ENCODE measurements around the gene NTN1. TPM values are rescaled to one million over a fixed set of nuclear protein-coding genes. Genes with fewer than 3 reads are reported as not detected.

Gene NTN1
- total and polyA plus RNA-seq, 11 donors = 9.3 to 25.8 (median 17.3) TPM

GRCh38 chr17:9205520-9206409, 184.5 kb downstream of the NTN1 start:
- Histone ChIP-seq H3K9me3 (no peaks in the 10 kb centered on the region), H3K4me3 (no peak overlapping the region), H3K4me1 (peaks cover 0 to 12% (median 0%) of the 10 kb centered on the region in 12 donors), H3K27me3 (no peaks in the 10 kb centered on the region), H3K27ac (no peak overlapping the region), H3K36me3 (no peaks in the 10 kb centered on the region)
- 77 to 90% (median 85%) methylated on average over 14 of the region's 14 CpGs for WGBS, 4 donors
- intact Hi-C loops (cut with DNase I) = no loop called here
- TF ChIP-seq CTCF (IDR thresholded peaks at IDR 0.05) = no peak
- no peak for TF ChIP-seq POLR2A (IDR thresholded peaks at IDR 0.05)
- DNase-seq (no peak), ATAC-seq (no peak)

DNA sequence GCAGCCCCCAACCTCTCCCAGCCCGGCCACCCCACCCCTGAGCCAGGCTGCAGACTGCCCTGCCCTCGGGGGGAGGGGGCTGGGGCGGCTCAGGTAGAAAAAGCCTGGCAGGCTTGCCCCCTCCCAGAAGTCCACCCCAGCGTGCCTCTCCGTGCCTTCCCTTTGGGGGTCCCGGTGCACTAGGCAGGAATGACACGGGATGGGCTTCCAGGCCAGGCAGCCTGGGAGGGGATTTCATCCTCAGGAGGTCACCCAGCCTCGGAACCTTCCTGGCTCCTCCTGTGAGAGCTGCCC, 185.0 kb downstream of the NTN1 start:
- DNase-seq (peak in 1 of 5 donors; percentile 20), ATAC-seq (no peak)
- WGBS, 4 donors = 62 to 64% (median 63%) methylated on average over 6 to 8 of the region's 8 CpGs
- Histone ChIP-seq H3K4me1 (peaks cover 0 to 12% (median 0%) of the 10 kb centered on the region in 12 donors), H3K36me3 (no peaks in the 10 kb centered on the region), H3K9me3 (no peaks in the 10 kb centered on the region), H3K27ac (peak overlapping the region in 1 of 12 donors; percentile 17), H3K27me3 (no peaks in the 10 kb centered on the region), H3K4me3 (peak overlapping the region in 1 of 12 donors; percentile 17)
- intact Hi-C loops (cut with DNase I) = no loop called here
- TF ChIP-seq CTCF (IDR thresholded peaks at IDR 0.05) = no peak
- TF ChIP-seq POLR2A (IDR thresholded peaks at IDR 0.05) = no peak

GRCh38 chr17:9206741-9207332, 185.5 kb downstream of the NTN1 start:
- peak overlapping the region in 1 of 12 donors; percentile 17 for H3K27ac ChIP-seq
- peaks cover 0 to 12% (median 0%) of the 10 kb centered on the region in 12 donors for H3K4me1 ChIP-seq
- TF ChIP-seq CTCF (IDR thresholded peaks at IDR 0.05) (no peak), POLR2A (IDR thresholded peaks at IDR 0.05) (no peak)
- WGBS, 4 donors = 73 to 79% (median 76%) methylated on average over 14 of the region's 14 CpGs
- peak in 1 of 5 donors; percentile 15 for DNase-seq
- no peaks in the 10 kb centered on the region for H3K36me3 ChIP-seq
- intact Hi-C loops (cut with DNase I) = no loop called here
- no peaks in the 10 kb centered on the region for H3K27me3 ChIP-seq
- ATAC-seq = no peak
- peak overlapping the region in 1 of 12 donors; percentile 17 for H3K4me3 ChIP-seq
- no peaks in the 10 kb centered on the region for H3K9me3 ChIP-seq

- intact Hi-C loops (cut with DNase I) = no loop called here
- H3K9me3 ChIP-seq = no peaks in the 10 kb centered on the region
- no peak overlapping the region for H3K27ac ChIP-seq
- H3K4me1 ChIP-seq = peaks cover 0 to 12% (median 0%) of the 10 kb centered on the region in 12 donors
- H3K27me3 ChIP-seq = no peaks in the 10 kb centered on the region
- no peak for DNase-seq
- no peak overlapping the region for H3K4me3 ChIP-seq
- TF ChIP-seq POLR2A (IDR thresholded peaks at IDR 0.05) = no peak
- no peak for TF ChIP-seq CTCF (IDR thresholded peaks at IDR 0.05)
- no peaks in the 10 kb centered on the region for H3K36me3 ChIP-seq
- WGBS, 4 donors = 91 to 94% (median 93%) methylated on average over 10 of the region's 10 CpGs
- ATAC-seq = no peak
Observed at GRCh38 chr17:9208381-9209105, 187.2 kb downstream of the NTN1 start.

Measured in heart left ventricle (tissue), 16 donors.